NOMO-1 (cell line): ENCODE results near the gene GINS1.

Experiments
- DNase-seq, 2 experiments: peaks; one replicate each; lab custom pipeline; 2025; ENCODE audit not compliant: unreplicated experiment in 2 of 2; lab: John Stamatoyannopoulos, UW

The GINS1 gene

DNA sequence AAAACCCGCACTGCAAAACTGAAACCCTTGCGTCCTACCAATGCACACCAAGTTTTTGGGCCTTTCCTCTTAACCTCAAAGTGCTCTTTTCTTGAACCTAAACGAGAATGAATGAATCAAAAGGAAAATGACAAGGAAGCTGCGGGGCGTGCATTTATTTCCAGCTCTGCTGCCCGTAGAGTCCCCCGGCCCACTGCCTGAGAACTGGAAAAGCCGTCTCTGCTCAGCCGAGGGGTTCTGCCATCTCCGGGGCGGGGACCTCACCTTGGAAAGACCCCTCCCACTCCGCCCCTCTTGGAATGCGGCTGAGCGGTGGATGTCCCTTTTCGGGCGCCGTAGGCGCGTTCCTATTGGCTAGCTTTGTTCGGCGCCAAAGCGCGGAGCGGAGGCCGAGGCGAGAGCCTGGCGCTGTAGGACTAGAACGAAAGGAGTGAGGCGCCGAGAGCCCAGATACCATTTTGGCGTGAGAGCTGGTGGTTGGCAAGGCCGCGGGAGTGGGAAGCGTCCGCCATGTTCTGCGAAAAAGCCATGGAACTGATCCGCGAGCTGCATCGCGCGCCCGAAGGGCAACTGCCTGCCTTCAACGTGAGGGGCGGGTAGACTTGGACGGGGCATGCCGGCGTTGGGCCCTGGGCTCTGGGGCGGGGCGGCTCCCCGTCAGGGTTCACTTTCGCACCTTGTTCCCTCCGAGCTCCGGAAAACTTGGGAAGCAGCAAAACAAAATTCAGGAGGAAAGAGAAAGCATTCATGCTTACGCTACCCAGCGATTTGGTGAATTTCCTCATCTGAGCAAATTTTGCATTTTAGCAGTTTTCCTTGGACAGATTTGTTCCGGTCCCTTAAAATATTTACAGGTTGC lies at the start of gene GINS1:
TSS of gene GINS1 (plus strand) at position 363 of the 859 bp plus-strand sequence. CDS start at position 511, 148 bp downstream.
- peak; percentile 74 to 86 for DNase-seq

DNA sequence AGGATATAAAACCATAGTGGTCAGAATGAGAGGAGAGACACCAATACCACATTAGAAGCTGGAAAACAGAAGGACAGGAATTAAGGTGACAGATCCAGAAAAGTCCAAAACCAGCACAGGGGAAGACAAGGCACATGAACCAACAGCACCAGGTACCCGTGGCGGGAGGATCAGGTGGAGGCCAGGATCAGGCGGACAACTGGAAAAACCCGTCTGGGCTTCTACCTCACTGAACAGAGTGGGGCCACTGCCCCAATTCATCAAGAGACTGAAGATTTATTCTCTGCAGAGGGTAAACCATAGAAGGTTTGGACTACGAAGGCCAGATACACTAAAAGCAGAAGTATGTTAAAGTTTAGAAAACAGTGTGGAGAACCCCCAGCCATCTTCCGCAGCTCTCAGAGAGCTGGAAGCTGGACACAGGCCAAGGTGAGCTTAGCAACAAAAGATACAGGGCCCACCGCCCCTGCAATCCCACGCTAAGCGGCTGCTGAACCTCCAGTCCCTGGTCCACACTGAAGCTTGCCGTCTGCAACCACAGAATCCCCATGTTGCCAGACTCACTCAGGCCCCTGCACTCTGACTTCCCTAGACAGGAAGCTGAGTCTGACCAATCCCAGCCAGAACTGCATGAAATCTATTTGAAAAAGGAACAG lies 46.7 kb upstream of the GINS1 start:
- DNase-seq, result peak in 1 of 2 experiments; percentile 57

DNA sequence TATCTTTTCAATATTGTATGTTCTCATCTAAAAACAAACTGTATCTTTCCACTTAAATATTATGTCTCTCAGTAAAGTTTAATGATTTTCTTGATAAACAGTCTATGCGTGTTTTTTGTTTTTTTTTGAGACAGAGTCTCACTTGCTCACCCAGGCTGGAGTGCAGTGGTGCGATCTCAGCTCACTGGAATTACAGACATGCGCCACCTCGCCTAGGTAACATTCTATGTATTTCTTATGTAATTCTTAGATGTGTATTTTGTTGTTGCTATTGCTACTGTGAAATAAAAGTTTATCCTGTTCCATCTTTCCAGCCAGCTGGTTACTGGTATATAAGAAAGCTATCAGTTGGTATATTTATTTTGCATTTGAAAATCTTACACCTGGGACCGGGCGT lies 46.2 kb upstream of the GINS1 start:
- DNase-seq, result no peak

DNA sequence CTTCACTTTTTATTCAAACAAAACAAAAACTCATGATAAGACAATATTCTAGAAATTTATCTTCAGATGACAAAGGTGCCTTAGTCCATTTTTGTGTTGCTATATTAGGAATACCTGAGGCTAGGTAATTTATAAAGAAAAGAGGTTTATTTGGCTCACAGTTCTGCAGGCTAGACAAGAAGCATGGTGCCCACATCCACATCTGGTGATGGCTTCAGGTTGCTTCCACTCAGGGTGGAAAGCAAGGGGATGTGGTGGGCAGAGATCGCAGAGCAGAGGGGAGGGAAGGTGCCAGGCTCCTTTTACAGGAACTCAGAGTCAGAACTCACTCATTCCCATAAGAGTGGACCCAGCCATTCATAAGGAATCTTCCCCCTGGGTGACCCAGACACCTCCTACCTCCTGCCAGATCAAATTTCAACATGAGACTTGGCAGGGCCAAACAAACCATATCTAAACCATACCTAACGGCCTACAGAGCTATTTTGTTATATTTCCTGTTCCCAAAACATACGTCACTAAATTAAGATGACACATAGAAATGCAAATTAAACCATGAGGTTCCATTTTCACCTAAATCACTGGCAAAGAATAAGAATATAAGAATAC lies 43.2 kb upstream of the GINS1 start:
- DNase-seq, result no peak

DNA sequence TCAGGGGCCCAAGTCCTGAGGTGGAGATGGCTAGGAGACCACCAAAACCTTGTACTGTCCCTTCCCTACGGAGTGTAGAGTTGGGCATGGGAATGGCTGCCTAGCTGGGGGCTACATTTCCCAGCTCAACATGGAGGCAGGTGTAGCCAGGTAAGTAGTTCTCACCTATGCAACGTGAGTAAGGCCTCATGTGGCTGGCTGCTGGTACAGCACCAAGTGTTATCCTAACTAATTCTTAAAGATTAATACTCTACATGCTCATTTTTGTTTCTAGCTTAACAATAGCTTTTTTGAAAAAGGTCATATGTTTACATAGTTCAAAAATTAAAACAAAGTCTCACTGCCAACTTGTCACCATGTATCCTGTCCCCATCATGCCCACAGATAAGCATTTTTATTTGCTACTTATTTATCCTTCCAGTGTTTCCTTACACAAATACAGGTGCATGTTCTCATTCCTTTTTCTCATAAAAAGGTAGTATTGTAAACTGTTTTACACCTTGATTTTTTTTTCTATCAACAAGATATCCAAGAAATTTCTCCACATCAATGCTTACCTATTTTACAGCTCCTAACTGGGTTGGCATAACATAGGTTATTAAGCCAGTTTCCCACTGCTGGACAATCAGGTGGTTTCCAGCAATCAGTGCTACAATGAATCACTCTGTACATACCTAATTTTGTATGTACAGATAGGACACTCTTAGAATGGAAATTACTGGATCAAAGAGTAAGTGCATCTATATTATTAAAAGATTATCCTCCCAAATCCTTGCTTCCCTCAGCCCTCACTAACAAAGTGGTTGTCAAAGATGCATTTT lies 42.4 kb upstream of the GINS1 start:
- no peak for DNase-seq

DNA sequence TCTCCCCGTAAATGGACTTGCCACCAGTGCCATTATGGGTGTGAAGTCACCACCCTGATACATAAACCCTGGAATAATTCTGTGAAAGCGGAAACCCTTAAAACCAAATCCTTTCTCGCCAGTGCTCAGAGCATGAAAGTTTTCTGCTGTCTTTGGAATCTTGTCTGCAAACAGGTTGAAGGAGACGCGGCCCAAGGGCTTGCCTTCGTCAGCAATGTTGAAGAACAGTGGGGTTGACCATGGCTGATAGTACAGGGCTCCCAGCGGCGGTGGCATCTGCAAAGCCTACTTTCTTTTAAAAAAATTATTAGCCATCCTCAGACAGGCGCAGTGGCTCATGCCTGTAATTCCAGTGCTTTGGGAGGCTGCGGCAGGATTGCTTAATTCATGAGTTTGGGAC lies 38.9 kb upstream of the GINS1 start:
- DNase-seq, result no peak

DNA sequence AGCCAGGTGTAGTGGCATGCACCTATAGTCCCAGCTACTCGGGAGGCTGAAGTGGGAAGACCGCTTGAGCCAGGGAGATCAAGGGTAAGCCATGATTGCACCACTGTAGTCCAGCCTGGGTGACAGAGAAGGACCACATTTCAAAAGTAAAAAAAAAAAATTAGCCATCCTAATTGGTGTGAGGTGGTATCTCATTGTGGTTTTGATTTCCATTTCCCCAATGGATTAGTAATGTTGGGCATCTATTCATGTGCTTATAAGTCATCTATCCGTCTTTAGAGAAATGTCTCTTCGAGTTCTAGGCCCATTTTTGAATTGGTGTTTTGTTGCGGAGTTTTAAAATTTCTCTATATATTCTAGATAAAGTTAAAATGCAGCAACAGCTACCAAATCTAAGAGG lies 38.5 kb upstream of the GINS1 start:
- DNase-seq, result no peak

DNA sequence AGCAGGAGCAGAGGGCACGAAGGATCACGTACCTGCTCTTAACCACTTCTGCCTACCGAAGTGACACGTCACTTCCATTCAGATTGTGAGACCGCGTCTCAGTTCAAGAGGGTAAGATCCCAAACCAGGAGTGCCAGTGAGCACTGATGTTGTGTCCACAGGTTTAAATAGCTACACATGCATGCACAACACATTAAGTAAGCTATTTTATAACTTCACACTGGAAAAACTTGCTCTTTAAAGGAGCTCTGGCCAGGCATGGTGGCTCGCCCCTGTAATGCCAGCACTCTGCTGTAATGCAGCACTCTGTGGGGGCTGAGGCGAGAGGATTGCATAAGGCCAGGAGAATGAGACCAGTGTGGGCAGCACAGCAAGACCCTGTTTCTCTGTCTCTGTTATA lies 37.9 kb upstream of the GINS1 start:
- no peak for DNase-seq

DNA sequence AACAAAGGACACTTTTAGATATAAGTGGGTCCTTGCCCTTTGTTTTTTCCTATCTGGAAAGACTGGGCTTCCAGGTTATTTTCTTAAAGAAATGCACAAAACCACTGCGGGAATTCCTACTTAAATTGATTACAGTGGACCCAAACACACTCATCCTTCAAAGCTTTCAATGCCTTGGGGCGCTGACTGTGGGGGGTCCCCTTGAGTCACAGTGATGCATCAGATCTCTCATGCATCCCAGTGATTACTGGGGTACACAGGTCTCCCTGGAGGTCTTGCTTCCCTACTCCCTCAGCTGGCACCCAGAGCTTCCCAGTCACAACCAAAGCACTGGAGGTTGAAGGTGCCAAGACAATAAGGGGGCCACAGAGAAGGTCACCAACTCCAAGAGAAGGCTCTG lies 37.5 kb upstream of the GINS1 start:
- no peak for DNase-seq

DNA sequence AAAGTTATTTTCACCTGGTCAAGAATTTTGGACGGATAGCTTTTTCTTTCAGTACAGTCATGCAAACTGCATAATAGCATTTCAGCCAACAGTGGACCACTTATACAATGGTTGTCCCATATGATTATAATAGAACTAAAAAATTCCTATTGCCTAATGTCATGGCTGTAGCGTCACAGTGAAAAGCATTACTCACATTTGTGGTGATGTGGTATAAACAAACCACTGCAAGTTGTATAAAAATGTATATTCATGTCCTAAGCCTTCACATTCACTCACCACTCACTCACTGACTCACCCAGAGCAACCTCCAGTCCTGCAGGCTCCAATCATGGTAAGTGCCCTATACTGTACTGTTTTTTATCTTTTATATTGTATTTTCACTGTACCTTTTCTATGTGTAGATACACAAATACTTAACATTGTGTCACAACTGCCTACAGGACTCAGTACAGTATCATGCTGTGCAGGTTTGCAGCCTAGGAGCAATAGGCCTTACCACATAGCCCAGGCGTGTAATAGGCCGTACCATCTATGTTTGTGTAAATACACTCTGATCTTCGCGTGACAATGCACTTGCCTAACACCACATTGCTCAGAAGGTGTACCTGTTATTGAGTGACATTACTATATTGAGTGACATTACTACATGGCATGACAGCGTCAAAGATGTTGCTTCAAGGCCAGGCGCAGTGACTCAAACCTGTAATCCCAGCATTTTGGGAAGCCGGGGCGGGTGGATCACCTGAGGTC lies 34.7 kb upstream of the GINS1 start:
- DNase-seq, result no peak

DNA sequence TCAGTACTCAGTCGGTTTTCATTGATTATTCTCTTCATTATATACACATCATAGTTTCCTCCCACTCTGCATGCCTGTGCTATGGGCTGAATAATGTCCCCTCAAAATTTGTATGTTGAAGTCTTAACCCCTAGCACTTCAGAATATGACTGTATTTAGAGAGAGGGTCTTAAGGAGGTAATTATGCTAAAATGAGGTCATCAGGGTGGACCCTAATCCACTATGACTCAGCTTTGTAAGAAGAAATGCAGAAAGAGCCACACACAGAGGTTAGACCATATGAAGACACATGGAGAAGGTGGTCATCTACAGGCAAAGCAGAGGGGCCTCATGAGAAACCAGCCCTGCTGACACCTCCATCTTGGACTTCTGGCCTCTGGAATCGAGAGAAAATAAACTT lies 32.6 kb upstream of the GINS1 start:
- DNase-seq, result no peak

DNA sequence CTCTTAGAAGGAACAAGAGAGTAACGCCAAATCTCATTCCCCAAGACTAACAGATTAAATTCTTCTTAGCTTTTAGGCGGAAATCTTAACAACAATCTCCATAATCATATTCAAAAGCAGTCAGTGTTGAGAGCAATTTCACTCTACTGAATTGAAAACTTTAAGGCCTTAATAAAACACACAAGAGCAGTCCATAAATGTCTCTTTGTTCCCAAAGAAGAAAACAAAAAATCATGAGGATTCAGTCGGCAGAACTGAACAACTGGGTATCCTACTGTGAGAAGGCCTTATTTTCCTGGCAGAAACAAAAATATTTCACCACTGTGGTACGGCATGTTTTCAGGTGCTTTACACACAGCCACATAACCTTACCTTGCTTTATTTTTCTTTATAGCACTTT lies 31.2 kb upstream of the GINS1 start:
- DNase-seq, result no peak

DNA sequence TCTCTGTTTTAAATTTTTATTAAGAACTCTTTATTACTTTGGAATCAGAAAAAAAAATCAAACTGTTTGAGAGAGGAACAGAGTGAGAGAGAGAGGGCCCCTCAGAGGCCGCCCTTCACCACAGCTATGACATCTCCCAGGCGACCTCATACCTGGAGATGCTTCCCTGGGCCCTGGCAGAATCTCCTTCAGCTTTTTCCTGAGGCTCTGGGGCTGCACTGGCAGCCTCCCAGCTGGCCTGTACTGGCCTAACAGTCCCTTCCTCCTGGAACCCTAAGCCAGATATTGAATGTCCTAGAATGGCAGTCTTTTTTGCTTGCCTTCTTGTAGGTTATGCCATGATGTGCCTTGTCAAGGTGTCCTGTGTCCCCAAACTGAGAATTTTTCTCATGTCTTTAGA lies 30.6 kb upstream of the GINS1 start:
- no peak for DNase-seq

DNA sequence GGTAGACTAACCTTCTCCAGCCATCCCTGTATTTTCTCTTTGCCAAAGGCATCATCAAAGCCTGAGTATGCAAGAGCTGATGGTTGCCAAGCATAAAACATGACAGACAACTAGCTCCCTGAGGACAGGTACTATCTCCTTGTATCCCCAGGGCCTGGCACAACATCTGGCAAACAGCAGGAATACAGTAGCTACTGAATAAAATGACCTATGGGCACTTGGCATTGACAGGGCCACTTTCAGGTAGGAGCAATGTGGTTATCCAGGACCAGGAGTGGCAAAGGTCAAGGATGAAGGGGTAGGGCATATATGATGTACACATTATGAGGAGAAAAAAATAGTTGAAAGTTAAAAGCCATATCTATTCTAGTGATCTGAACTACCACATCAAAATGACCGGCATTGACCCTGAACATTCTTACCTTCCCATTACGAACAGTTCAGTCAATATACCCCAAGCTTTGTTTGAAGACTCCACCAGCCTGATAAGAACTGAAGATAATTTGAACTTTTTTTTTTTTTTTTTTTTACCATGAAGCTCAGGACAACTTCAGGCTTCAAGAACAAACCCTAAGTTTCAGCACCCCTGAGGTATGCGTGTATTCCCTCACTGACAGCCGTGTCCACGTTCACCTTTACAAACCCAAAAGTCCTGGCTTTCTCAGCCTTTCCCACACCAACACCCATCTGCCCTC lies 29.1 kb upstream of the GINS1 start:
- DNase-seq, result no peak

DNA sequence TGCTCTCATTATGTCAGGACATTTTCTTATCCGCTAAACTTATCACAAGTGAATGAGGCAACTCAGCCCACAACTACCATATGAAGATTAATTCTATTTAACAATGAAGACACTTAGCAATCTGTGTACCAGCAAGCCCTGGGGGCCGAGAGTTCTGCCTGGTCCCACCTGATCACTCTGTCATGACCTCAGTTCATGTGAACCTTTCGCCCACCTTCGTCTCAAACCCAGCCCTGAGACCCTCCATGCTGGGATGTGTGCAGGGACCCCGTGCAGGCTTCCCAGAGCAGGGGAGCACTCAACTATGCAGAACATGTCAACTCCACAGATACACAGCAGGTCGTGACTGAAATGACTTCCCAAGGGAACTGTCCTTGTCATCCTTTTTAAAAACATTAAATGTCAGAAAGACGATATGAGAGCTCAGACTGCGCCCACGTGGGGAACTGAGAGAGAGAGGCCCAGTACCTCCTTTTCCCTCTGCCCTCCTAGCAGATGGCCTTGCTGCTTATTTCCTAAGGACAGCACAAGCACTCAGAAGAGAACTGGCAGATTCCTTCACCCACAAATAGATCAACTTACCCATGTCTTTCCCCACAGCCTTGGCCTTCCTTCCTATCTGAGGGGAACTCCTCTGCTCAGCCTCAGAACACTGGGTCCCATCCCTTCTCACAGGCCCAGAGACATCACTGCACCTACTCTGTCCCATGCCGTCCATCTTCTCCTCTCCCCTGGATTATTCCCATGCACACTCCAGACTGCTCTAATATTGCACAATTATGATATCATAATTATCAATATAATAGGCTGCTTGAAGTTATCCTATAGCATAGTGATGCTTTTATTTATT lies 28.4 kb upstream of the GINS1 start:
- no peak for DNase-seq

DNA sequence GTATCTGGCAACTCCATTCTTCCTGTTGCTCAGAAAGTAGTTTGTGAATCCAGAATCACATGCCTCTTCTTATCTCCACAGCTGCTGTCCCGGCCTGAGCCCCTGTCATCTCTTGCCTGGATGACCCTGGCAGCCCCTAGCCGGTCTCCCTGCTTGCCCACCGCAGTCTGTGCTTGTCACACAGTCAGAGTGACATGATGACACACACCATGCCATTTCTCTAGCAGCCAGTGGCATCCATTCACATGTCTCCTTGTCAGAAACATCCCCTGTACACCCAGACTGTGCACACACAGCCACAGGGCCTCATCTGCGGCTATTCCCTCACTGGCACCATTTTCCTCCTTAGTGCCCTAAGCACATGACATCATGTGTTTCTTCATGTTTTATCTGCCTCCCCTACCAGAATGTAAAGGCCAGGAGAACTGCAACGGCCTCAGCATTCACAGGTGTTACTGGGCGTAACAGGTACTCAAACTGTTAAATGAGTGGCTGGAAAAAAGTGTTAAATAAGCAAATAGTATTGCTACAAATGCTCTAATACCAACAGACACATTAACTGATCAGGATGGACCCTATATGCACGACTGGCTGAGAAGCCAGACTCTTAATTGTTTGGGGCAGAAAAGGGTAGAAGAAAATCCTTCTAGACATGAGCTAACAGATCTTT lies 26.4 kb upstream of the GINS1 start:
- DNase-seq, result no peak

DNA sequence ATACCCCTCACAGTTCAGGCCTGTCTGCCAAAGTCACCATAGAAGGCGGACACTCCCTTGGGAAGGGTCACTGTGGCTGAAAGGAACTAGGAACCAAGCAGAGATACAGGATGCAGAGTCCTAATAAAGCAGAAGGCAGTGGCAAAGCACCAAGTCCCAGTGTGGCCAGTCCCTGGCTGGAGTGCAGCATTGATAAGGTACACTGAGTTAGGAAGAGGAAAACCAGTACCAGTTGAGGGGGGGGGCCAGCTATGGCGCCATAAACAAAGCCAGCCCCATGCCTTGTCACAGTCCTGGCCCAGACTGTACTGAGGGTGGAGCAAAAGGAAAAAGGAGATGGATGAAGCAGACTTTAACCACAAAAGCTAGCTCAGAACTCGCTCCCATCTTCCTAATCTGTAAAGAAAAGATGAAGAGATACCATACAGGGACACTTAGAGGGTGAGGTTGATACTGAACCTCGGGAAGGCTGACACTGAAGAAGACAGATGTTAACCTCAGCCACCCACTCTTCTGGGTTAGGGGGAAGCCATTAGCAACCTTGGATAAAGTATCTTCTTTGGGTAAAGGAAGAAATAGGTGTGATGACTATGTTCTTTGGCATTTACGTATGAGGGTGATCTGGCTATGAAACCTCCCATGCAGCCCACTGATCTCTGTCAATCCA lies 24.6 kb upstream of the GINS1 start:
- DNase-seq, result no peak

DNA sequence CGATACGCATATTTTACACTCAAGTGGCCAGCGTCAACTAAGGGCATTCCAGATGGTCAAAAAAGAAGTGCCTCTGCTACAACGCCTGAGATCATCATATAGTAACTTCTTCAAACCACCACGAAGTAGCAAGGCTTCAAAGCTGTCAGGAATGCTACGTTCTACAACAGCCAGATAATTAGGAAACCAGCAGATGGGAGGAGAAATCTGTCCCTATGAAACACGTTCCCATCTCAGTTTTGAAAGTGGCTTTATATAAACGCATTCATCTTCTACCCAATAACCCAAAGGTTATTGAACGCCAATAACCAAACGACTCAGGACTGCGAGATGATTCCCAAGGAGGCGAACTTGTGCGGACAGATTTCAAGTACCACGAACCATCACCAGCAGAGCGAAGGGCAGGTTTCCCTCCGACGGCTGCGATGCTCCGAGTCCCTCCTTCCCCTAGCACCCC lies 18.0 kb upstream of the GINS1 start:
- DNase-seq, result peak in 1 of 2 experiments; percentile 1
